Esophagus mucosa (tissue), 1 donor: Measurements from ENCODE around the gene IL12RB2. TPM values are rescaled to one million over a fixed set of nuclear protein-coding genes. Genes with fewer than 3 reads are reported as not detected.

ENCODE experiments used
- ATAC-seq: fragments of 200-7000 bp; cut with Tn5 transposase; one replicate; pipeline ENCODE4 v1.9.1; 2020
- total RNA-seq: library from RNA; stranded (reverse); gene quantifications from one replicate; pipeline ENCODE4 v1.2.4, GENCODE V29; 2023
- donor health status: DM: yes; HTN: yes; CAD: no.

IL12RB2 gene, protein sequence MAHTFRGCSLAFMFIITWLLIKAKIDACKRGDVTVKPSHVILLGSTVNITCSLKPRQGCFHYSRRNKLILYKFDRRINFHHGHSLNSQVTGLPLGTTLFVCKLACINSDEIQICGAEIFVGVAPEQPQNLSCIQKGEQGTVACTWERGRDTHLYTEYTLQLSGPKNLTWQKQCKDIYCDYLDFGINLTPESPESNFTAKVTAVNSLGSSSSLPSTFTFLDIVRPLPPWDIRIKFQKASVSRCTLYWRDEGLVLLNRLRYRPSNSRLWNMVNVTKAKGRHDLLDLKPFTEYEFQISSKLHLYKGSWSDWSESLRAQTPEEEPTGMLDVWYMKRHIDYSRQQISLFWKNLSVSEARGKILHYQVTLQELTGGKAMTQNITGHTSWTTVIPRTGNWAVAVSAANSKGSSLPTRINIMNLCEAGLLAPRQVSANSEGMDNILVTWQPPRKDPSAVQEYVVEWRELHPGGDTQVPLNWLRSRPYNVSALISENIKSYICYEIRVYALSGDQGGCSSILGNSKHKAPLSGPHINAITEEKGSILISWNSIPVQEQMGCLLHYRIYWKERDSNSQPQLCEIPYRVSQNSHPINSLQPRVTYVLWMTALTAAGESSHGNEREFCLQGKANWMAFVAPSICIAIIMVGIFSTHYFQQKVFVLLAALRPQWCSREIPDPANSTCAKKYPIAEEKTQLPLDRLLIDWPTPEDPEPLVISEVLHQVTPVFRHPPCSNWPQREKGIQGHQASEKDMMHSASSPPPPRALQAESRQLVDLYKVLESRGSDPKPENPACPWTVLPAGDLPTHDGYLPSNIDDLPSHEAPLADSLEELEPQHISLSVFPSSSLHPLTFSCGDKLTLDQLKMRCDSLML
- total RNA-seq, result 1.3 TPM

DNA sequence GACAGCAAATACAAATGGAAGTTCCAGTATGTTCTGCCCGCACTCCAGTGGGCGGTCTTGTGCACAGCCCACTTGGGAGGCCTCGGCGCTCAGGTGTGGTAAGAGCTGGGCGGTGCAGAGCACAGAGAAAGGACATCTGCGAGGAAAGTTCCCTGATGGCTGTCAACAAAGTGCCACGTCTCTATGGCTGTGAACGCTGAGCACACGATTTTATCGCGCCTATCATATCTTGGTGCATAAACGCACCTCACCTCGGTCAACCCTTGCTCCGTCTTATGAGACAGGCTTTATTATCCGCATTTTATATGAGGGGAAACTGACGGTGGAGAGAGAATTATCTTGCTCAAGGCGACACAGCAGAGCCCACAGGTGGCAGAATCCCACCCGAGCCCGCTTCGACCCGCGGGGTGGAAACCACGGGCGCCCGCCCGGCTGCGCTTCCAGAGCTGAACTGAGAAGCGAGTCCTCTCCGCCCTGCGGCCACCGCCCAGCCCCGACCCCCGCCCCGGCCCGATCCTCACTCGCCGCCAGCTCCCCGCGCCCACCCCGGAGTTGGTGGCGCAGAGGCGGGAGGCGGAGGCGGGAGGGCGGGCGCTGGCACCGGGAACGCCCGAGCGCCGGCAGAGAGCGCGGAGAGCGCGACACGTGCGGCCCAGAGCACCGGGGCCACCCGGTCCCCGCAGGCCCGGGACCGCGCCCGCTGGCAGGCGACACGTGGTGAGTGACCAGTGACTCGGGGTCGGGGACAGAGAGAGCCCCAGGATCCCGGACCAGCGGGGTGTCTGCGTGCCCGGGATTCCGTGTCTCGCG, at the start of gene IL12RB2:
IL12RB2 (plus strand) TSS at position 623 of the 810 bp plus-strand sequence. CDS start 12,496 bp downstream, outside the sequence.
- ATAC-seq, result peak; percentile 65

DNA sequence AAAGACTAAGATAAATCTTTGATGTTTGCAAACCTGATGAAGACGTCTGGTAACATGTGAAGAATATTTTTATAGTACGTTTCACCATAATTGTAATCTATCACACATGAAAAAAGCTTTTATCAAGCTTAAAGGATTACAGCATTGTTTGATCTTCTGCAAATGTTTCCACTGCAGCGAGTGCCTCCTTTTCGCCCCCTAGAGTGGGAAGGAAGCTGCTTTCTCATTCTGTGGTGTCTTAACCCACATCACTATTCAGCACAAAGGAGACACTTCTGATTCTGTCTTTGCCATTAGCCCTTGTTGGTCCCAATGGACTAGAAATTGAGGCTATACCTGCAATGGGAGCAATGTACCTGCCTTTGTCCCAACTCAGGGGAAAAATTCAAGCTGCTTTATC, 46.0 kb upstream of the IL12RB2 start:
- ATAC-seq, result no peak

DNA sequence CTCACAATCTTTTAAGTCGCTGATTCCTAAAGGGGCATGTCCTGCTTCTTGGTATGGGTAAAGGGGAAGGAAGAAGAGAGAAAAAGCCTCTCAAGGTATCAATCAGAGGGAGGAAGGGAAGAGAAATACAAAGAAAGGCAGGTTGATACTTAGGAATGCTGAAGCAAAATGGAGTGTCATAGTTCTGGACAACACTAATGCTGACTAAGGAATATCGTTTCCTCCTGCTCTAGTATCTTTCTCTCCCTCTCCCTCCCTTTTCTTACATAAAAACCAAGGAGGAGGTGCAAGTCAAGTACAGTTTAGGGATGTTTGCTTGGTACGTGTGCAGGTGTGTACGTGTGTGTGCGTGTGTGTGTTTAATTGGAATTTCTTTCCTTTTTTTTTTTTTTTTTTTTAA, 44.9 kb upstream of the IL12RB2 start:
- no peak for ATAC-seq

DNA sequence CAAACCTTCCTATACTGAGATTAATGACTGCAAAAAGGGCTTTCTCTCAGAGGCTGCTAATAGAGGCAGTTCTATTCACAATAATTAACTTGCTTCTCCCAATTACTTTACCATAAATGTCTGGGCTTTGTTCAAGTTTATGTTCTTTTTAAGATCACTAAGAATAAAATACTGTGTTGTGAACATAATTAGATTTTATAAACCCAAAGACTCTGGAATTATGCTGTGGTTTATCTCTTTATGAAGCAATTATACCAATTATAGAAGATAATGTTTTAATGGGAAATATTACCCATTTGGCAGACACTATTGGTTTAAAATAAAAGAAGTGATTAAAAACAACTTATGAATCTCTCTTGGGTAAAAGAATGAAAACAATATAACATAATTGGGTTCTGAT, 43.5 kb upstream of the IL12RB2 start:
- no peak for ATAC-seq

DNA sequence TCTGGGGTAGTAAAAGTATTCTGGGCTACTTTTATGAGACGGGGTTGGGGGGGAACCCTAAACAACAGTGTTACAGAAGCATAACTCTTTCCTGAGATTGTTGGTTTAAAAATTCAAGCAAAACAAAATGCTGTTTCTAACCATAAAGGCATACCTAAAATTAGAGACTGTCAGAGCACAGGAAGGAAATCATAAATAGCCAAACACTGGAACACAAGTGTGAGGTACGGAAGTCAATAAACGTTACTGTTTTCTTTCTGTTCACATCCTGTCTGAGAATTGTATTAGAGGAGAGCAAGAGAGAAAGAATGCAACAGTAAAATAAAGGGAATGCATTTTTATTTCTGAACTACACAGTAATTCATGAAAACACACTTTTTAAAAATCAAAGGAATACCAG, 42.8 kb upstream of the IL12RB2 start:
- ATAC-seq, result no peak

DNA sequence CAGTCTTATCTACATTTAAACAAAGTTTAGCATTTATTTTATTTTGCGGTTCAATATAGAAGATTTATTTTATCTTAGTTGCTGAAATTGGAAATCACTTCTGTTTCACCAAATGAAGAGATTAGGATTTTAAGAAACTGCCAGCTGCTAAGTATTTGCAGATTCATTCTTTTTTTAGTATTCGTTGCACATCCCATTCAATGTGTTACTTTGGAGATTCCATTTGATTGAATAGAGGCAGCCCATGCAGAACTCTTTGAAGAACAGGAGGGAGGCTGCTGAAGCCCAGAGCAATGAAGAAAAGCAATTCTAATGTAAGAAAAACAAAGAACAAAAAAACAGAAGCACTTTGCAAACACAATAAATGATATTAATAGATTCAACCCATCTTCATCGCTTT, 38.6 kb upstream of the IL12RB2 start:
- ATAC-seq, result no peak

DNA sequence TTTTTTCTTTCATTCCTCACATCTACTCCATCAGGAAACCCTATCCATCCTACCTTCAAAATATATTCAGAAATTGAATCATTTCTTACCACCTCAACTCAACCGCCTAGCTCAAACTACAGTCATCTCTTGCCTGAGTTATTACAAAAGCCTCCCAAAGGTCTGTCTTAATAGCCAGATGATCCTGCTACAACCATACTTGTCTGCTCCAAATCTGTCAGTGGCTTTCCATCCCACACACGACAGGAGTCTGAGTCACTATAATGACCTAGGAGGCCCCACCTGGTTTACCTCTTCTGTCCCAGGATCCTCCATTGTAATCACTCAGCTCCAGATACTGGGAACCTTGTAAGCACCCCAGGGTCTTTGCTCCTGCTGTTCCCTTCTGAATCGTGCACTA, 37.1 kb upstream of the IL12RB2 start:
- ATAC-seq, result no peak

DNA sequence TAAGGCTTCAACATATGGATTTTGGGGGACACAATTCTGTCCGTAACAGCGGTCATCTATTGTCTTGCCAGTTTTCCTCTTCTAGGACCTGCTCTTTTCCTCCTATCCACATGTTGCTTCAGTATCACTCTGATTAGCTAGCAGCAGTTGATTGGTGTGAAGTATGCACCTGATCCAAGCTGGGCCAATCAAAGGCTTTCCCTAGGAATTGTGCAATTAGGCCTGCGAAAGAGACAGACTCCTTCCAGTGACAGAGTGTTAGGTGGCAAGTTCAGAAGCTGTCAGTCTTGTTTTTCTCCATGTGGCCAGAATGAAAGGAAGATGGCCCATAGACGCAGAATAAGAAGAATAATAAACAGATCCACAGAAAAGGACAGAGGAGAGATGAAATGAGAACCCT, 34.1 kb upstream of the IL12RB2 start:
- ATAC-seq, result peak; percentile 28

DNA sequence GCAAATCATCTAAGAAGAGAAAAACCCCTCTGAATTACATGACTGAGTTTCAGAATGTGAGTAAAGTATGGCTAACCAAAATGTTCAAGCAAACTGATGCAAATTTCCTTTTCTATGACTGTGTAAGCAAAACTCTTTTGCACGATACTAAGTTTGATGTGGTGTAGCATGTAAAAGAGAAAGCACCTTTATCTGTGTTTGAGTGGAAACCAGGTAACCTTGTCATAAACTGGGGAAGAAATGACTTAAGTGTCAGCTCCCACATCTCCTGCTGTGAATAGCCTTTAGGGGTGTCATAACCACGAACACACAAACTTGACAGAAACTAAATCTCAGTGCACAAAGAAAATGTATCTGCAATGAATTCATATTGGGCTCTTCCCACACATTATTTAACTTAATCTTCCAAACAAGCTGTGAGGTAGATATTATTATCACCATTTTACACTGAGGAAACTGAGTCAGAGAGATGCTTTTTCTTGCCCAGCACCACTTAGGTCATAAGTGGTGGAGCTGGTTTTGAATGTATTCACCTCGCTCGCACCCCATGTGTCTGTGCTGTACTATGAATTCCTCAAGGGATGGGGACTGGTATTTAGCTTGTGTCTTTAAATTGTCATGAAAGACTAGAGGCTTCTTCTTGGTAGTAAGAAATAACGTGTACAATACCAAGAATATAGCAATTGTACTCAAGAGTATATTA, 32.9 kb upstream of the IL12RB2 start:
- no peak for ATAC-seq

DNA sequence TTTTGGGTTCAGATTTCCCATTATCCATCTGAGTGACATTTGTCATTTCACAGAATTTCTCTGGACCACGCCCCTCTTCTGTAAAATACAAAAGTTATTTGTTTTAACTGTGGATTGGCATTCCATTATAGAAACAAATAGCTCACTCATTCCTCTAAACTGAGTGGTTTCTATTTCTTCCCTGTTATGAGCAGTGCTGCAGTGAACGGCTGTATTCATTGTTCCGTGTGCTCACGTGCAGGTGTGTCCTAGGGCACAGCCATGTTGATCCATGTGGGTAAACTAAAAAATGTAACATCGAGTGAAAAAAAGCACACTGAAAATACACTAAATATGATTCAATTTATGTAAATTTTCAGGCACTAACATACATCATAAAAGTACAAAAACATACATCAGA, 27.0 kb upstream of the IL12RB2 start:
- no peak for ATAC-seq

DNA sequence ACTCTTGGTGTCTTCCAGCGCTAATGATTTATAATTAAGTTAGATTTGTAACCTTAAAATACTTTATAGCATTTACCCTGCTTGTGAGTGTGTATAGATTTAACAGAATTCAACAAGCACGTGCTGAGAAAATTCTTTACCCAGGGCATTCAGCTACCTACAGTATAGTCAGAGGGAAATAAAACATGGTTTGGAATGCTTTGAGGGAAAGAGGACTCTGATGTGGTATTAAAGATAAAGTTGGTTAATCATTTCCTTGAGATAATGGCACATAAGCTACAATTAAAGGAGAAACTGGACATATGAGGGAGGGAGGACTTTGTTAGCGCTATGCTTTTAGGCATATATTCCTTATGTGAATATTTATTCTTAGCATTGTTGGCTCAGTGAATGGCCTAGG, 26.4 kb upstream of the IL12RB2 start:
- no peak for ATAC-seq

DNA sequence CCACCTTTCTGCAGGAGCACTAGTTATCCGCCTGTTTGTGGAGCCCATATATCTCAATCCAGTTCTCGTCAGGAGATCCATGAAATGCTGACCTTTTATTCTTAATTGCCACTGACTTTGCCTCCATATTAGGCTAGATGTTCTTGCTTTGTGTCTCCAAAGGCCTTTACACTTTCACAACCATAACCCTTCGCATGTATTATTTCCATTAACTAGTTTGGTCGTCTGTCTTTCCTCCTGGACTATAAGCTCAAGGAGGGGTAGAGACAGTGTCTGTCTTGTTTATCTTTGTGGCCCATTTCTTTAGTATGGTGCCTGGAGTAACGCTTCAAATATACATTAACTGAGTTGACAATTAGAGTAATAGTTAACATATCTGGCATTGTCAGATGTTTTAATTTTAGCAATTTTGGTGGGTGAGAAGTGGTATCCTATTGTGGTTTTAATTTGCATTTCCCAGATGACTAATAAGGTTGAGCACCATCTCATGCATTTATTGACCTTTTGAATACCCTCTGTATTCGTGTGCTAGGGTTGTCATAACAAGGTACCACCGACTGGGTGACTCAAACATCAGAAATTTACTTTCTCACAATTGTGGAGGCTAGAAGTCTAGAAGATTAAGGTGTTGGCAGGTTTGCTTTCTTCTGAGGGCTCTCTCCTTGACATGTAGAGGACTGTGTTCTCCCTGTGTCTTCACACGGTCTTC, 21.7 kb upstream of the IL12RB2 start:
- ATAC-seq, result no peak

DNA sequence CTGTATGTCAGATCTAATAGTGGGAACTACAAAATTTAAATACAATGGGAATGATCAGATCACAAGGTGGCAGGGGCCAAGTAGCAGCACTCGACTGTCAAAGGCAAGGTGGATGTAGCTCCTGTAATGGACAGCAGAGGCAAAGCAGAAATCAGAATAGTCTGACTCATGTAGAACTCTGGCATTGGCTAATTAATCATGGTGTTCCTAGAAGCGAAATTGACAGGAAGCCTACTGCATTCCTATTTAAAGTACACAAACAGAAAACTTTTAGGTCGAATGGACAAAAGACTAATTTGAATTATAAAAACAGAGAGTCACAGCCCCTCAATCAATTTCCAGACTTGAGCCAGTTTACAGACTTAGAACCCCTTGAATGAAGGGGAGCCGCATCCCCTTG, 17.4 kb upstream of the IL12RB2 start:
- ATAC-seq, result no peak

DNA sequence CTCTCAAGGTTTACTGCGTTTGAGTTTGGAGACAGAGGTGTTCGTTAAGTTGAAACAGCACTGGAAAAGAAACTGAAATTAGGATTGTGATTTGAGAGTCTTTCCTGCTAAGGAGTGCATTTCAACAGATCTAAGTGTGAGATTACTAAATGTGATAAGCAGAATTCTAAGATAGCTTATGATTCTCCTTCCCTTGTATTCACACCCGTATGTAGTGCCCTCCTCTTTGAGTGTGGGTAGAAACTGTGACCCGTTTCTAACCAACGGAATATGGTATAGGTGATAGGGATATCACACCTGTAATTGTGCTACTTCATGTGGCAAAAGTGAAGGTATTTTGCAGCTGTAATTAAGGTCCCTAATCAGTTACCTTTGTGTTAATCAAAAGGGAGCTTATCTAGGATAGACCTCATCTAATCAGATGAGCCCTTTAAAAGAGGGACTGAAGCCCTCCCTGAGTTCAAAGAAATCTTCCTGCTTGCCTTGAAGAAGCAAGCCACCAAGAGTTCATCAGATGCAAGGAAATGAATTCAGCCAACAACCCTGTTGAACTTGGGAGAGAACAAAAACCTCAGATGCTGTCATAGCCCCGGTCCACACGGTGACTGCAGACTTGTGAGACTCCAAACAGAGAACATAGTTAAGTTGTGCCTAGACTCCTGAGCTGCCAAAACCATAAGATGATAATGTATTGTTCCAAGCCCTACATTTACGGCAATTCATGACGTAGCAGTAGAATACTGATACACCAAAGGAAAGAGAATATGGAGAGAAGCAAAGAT, 12.6 kb upstream of the IL12RB2 start:
- no peak for ATAC-seq

DNA sequence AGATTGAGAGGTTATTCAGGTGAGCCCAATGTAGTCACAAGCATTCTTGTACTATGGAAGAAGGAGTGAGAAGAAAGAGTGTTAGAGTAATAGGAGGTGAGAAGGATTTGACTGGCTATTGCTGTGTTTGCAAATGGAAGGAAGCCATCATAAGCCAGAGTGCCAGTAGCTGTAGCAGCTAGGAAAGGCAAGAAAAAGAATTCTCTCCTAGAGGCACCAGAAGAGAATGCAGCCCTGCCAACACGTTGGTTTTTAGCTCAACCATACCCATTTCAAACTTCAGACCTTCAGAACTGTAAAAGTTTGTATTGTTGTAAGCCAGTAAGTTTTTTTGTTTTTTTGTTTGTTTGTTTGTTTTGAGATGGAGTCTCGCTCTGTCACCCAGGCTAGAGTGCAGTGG, 8.9 kb upstream of the IL12RB2 start:
- ATAC-seq, result no peak

DNA sequence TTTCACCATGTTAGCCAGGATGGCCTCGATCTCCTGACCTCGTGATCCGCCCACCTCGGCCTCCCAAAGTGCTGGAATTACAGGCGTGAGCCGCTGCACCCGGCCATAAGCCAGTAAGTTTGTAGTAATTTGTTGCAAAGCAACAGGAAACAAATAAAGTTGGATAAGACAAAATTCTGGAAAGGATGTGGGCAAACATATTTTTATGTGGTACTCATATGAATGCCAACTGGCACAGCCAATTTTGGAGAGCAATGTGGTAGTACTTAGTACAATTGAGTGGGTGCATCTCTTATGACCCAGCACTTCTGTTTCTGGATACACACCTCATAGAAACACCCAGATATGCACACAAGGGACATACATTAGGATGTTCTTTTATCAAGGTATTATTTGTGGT, 8.4 kb upstream of the IL12RB2 start:
- no peak for ATAC-seq

DNA sequence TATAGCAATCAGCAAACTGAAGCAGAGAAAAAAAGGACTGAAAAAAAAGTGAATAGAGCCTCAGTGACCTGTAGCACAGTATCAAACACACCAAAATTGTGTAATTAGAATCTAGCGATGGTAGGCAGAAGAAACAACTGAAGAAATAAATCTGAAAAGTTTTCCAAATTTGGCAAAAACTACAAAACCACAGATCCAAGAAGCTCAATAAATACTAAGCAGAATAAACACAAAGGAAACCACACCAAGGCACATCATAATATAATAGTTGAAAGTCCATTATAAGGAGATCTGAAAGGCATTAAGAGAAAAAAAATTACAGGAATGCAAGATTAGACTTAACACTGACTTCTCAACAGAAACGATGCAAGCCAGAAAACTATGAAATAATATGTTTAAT, 7.1 kb upstream of the IL12RB2 start:
- ATAC-seq, result no peak

DNA sequence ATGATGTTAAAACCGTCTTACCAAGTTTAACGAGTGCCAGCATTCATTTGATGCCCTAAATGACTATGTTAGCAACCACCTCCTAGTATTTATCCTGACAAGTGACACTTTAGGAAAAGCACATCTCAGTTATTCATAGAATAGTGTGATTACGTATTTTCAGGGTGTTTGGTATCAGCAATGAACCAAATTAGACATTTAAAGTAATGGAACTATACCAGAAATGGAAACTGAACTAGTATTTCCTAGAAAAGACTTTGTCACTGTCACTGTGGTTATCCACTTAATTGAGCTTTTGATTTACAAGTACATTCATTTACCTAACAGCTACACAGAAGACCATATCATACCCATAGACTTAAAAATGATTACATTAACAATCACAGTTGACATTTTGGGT, 3.6 kb upstream of the IL12RB2 start:
- no peak for ATAC-seq

DNA sequence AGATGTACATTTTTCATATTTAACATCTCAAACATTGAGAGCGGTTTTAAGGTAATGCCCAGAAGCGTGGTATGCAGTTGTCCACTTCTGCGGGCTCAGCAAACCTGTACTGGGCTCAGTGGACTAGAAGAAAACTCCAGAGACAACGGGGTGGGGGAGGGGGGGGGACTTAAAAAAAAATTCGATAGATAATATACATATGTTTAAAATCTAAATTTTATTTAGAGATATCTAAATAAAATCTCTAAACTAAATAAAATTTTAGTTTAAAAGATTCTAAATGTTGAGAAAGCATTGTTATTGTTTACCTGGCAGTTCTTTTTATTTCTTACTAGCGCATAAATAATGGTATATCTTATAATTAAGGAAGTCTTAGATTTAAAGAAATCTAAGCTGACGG, 1.1 kb upstream of the IL12RB2 start:
- no peak for ATAC-seq

DNA sequence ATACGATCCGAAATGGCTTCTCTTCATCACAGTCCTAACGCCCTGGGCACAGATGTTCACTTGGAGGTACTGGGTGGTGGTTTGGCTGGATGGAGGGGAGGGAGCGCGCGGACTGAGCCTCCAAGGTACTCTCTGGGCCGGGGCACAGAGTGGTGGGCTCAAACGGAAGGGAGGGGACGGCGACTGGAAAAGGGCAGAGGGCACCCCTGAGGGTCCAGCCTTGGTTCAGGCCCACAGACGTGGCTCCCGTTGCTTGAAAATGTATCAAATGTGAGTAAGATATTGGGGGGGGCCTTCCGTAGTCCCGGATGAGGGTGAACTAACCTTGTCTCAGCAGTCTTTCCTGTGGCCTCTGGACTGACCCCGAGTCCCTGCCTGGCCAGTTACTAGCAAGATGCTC, 463 bp downstream of the IL12RB2 start:
- ATAC-seq, result no peak

DNA sequence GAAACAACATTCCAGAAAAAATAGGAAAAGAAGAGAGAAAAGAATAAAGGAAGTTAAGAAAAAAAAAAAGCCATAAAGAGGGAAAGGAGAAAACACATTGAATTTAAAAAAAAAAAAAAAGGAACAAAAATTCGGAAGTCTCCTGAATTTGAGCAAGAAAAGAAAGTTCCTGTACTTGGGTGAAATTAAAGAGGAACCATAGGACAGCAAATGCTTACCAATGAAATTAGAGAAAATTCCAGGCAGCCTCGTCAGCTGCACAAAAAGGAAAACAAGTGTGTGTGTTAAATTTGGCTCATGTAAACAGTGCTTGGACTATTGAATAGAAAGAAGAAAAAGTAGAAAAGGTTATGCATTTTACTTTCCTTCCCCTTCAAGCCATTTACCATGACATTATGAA, 4.9 kb downstream of the IL12RB2 start:
- no peak for ATAC-seq
